ENCODE data around the gene COL9A1. TPM values are rescaled to one million over a fixed set of nuclear protein-coding genes. Genes with fewer than 3 reads are reported as not detected.

Gene COL9A1
- total RNA-seq, 3 donors from 2014 or later (not counting 1 experiment from before 2014, with no cell fraction given) = not detected

- TF ChIP-seq, protein P1, sequence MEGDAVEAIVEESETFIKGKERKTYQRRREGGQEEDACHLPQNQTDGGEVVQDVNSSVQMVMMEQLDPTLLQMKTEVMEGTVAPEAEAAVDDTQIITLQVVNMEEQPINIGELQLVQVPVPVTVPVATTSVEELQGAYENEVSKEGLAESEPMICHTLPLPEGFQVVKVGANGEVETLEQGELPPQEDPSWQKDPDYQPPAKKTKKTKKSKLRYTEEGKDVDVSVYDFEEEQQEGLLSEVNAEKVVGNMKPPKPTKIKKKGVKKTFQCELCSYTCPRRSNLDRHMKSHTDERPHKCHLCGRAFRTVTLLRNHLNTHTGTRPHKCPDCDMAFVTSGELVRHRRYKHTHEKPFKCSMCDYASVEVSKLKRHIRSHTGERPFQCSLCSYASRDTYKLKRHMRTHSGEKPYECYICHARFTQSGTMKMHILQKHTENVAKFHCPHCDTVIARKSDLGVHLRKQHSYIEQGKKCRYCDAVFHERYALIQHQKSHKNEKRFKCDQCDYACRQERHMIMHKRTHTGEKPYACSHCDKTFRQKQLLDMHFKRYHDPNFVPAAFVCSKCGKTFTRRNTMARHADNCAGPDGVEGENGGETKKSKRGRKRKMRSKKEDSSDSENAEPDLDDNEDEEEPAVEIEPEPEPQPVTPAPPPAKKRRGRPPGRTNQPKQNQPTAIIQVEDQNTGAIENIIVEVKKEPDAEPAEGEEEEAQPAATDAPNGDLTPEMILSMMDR (IDR thresholded peaks at IDR 0.05) = no peak
- H3K27me3 ChIP-seq (ENCODE audit: control insufficient read depth, insufficient read depth, low read length) = no peaks in the 10 kb centered on the region
- no peaks in the 10 kb centered on the region for H3K36me3 ChIP-seq (ENCODE audit: control insufficient read depth, insufficient read depth, low read length)
- Mint-ChIP-seq H3K4me3 (no peak overlapping the region), H3K9me3 (no peaks in the 10 kb centered on the region), H3K27ac (no peak overlapping the region), H3K27me3 (ENCODE audit: low read depth in 2 of 2) (peaks cover 0 to 2% of the 10 kb centered on the region in 2 donors), H3K36me3 (no peaks in the 10 kb centered on the region), H3K4me1 (no peaks in the 10 kb centered on the region)
- WGBS (ENCODE audit: insufficient coverage) = 89% methylated on average over 3 of the region's 4 CpGs
- ATAC-seq = no peak
- H3K4me3 ChIP-seq (ENCODE audit: low read length) = no peak overlapping the region
- no peak for DNase-seq
- H3K27ac ChIP-seq (ENCODE audit: low read length) = no peak overlapping the region
- H3K4me1 ChIP-seq (ENCODE audit: control insufficient read depth, insufficient read depth, low read length) = no peaks in the 10 kb centered on the region
- intact Hi-C loops (cut with micrococcal nuclease) = no loop called here
- no peaks in the 10 kb centered on the region for H3K9me3 ChIP-seq (ENCODE audit: control insufficient read depth, insufficient read depth, low read length)
These were observed 87.3 kb downstream of the COL9A1 start for GRCh38 chr6:70215460-70216108.

GRCh38 chr6:70210462-70210861 lies 92.4 kb downstream of the COL9A1 start:
- H3K9me3 ChIP-seq (ENCODE audit: control insufficient read depth, insufficient read depth, low read length) = no peaks in the 10 kb centered on the region
- Mint-ChIP-seq H3K27me3 (ENCODE audit: low read depth in 2 of 2) (no peaks in the 10 kb centered on the region), H3K36me3 (no peaks in the 10 kb centered on the region), H3K4me1 (no peaks in the 10 kb centered on the region), H3K9me3 (no peaks in the 10 kb centered on the region), H3K27ac (no peak overlapping the region), H3K4me3 (no peak overlapping the region)
- H3K36me3 ChIP-seq (ENCODE audit: control insufficient read depth, insufficient read depth, low read length) = no peaks in the 10 kb centered on the region
- DNase-seq = no peak
- intact Hi-C loops (cut with micrococcal nuclease) = no loop called here
- no peak for ATAC-seq
- H3K27ac ChIP-seq (ENCODE audit: low read length) = no peak overlapping the region
- H3K4me1 ChIP-seq (ENCODE audit: control insufficient read depth, insufficient read depth, low read length) = no peaks in the 10 kb centered on the region
- TF ChIP-seq, protein P1 (IDR thresholded peaks at IDR 0.05) = no peak
- no peaks in the 10 kb centered on the region for H3K27me3 ChIP-seq (ENCODE audit: control insufficient read depth, insufficient read depth, low read length)
- WGBS (ENCODE audit: insufficient coverage) = 83% methylated on average over 1 of the region's 2 CpGs
- H3K4me3 ChIP-seq (ENCODE audit: low read length) = no peak overlapping the region

- H3K36me3 Mint-ChIP-seq = no peaks in the 10 kb centered on the region
- Histone ChIP-seq H3K4me3 (ENCODE audit: low read length) (no peak overlapping the region), H3K27me3 (ENCODE audit: control insufficient read depth, insufficient read depth, low read length) (no peaks in the 10 kb centered on the region), H3K4me1 (ENCODE audit: control insufficient read depth, insufficient read depth, low read length) (no peaks in the 10 kb centered on the region), H3K9me3 (ENCODE audit: control insufficient read depth, insufficient read depth, low read length) (no peaks in the 10 kb centered on the region), H3K36me3 (ENCODE audit: control insufficient read depth, insufficient read depth, low read length) (no peaks in the 10 kb centered on the region), H3K27ac (ENCODE audit: low read length) (no peak overlapping the region)
- DNase-seq (no peak), ATAC-seq (no peak)
- no peaks in the 10 kb centered on the region for H3K4me1 Mint-ChIP-seq
- H3K4me3 Mint-ChIP-seq = no peak overlapping the region
- H3K27me3 Mint-ChIP-seq (ENCODE audit: low read depth in 2 of 2) = no peaks in the 10 kb centered on the region
- WGBS (ENCODE audit: insufficient coverage) = 100% methylated on average over 1 of the region's 1 CpG
- TF ChIP-seq, protein P1 (IDR thresholded peaks at IDR 0.05) = no peak
- H3K9me3 Mint-ChIP-seq = no peaks in the 10 kb centered on the region
- intact Hi-C loops (cut with micrococcal nuclease) = no loop called here
- H3K27ac Mint-ChIP-seq = no peak overlapping the region
These were observed 94.6 kb downstream of the COL9A1 start for GRCh38 chr6:70208235-70208790.

GRCh38 chr6:70198785-70199184 lies 104.1 kb downstream of the COL9A1 start:
- no peak overlapping the region for H3K27ac Mint-ChIP-seq
- TF ChIP-seq, protein P1 (IDR thresholded peaks at IDR 0.05) = no peak
- no peak overlapping the region for H3K4me3 ChIP-seq (ENCODE audit: low read length)
- intact Hi-C loops (cut with micrococcal nuclease) = no loop called here
- H3K9me3 Mint-ChIP-seq = no peaks in the 10 kb centered on the region
- no peak for ATAC-seq
- no peaks in the 10 kb centered on the region for H3K27me3 Mint-ChIP-seq (ENCODE audit: low read depth in 2 of 2)
- no peaks in the 10 kb centered on the region for H3K4me1 ChIP-seq (ENCODE audit: control insufficient read depth, insufficient read depth, low read length)
- no peaks in the 10 kb centered on the region for H3K4me1 Mint-ChIP-seq
- H3K4me3 Mint-ChIP-seq = no peak overlapping the region
- H3K9me3 ChIP-seq (ENCODE audit: control insufficient read depth, insufficient read depth, low read length) = no peaks in the 10 kb centered on the region
- no peak overlapping the region for H3K27ac ChIP-seq (ENCODE audit: low read length)
- WGBS (ENCODE audit: insufficient coverage) = 68% methylated on average over 2 of the region's 2 CpGs
- no peak for DNase-seq
- H3K36me3 Mint-ChIP-seq = no peaks in the 10 kb centered on the region
- no peaks in the 10 kb centered on the region for H3K36me3 ChIP-seq (ENCODE audit: control insufficient read depth, insufficient read depth, low read length)
- no peaks in the 10 kb centered on the region for H3K27me3 ChIP-seq (ENCODE audit: control insufficient read depth, insufficient read depth, low read length)
